Sigmoid colon (tissue), 7 donors: ENCODE results near the gene WDR1. TPM values are rescaled to one million over a fixed set of nuclear protein-coding genes. Genes with fewer than 3 reads are reported as not detected.

Experiments used
- DNase-seq: peaks from one replicate; pipeline ENCODE4 v3.0.0-alpha.2; 2019
- H3K27ac ChIP-seq, 4 donors: fragments of 200-600 bp; sonication (generic); one replicate each; pipeline ENCODE4 v1.5.1; 2016 to 2019; ENCODE audit warnings: mild to moderate bottlenecking in 1 of 4
- H3K27me3 ChIP-seq, 3 donors: fragments of 200-600 bp; sonication (generic); one replicate each; pipeline ENCODE4 v1.5.1; 2019; ENCODE audit warnings: mild to moderate bottlenecking in 1 of 3
- H3K36me3 ChIP-seq, 4 donors: fragments of 200-600 bp; sonication (generic); one replicate each; pipeline ENCODE4 v1.5.1; 2016 to 2019
- H3K4me1 ChIP-seq, 4 donors: fragments of 200-600 bp; sonication (generic); one replicate each; pipeline ENCODE4 v1.5.1; 2017 to 2019
- H3K4me3 ChIP-seq, 4 donors: fragments of 200-600 bp; sonication (generic); one replicate each; pipeline ENCODE4 v1.5.1; 2017 to 2019; ENCODE audit warnings: mild to moderate bottlenecking in 2 of 4, moderate library complexity in 1 of 4
- H3K9me3 ChIP-seq, 4 donors: fragments of 200-600 bp in 3 of 4; sonication (generic) in 3 of 4; one replicate each; pipeline versions ENCODE4 v1.5.1 to v1.6.1; 2013 to 2019
- EP300 ChIP-seq, 4 donors: sonication (generic); formaldehyde crosslinking; IDR thresholded peaks; one replicate each; pipeline ENCODE4 v1.6.1; 2017; ENCODE audit warnings: antibody characterized with exemption in 4 of 4
- POLR2A ChIP-seq, 2 donors: fragments of 450-650 bp; IDR thresholded peaks; one replicate each; pipeline ENCODE4 v1.6.1; 2016; ENCODE audit warnings: antibody characterized with exemption in 2 of 2, mild to moderate bottlenecking in 2 of 2, moderate library complexity in 2 of 2
- POLR2AphosphoS5 ChIP-seq, 4 donors: sonication (generic); formaldehyde crosslinking; IDR thresholded peaks; one replicate each; pipeline ENCODE4 v1.6.1; 2017; ENCODE audit warnings: antibody characterized with exemption in 4 of 4
- WGBS, 2 donors: extraction: QIAGEN DNeasy Blood & Tissue Kit; methylation state at CpG; one replicate each; pipeline ENCODE4 v1.1.7; 2013; 5-methylcytosine and 5-hydroxymethylcytosine counted together
- intact Hi-C: fragments of 100-400 bp; cut with DNase I; formaldehyde crosslinking; loops from one replicate; pipeline ENCODE4 v1.15.1; 2023
- polyA plus RNA-seq, 3 donors: library from polyadenylated mRNA; stranded (reverse); fragments of 200-250 nt; gene quantifications; one replicate each; pipeline ENCODE4 v1.2.3, GENCODE V29; 2013
- total RNA-seq, 4 donors: library from RNA; depleted of rRNA; stranded (reverse); fragments of >200 nt; gene quantifications; one replicate each; pipeline ENCODE4 v1.1.0, GENCODE V29; 2016
- TF ChIP-seq, protein P1 (sequence below), 4 experiments: fragments of 450-650 bp in 3 of 4; fragments of 200-600 bp in 1 of 4; IDR thresholded peaks; one replicate each; pipeline ENCODE4 v1.5.1; 2016 to 2019; ENCODE audit warnings: antibody characterized with exemption in 4 of 4, mild to moderate bottlenecking in 3 of 4, moderate library complexity in 2 of 4
- donor health status: healthy with polysubstance abuse.
- donor health status: Bipolar disorder and iron deficiency.
- donor health status: healthy.

The WDR1 gene
- total and polyA plus RNA-seq, 7 donors: 171 to 267 (median 240) TPM

GRCh38 chr4:10108818-10109783 lies 7.5 kb downstream of the WDR1 start:
- DNase-seq: no peak

GRCh38 chr4:10108391-10108790 lies 8.2 kb downstream of the WDR1 start:
- no peak for DNase-seq
- Histone ChIP-seq H3K36me3 (peaks cover 8 to 45% (median 28%) of the 10 kb centered on the region in 4 donors), H3K27me3 (no peaks in the 10 kb centered on the region), H3K4me3 (peak overlapping the region in 1 of 4 donors; percentile 2), H3K4me1 (peaks cover 0 to 100% (median 100%) of the 10 kb centered on the region in 4 donors), H3K9me3 (no peaks in the 10 kb centered on the region), H3K27ac (peak overlapping the region; percentile 90 to 98 (median 96))
- WGBS, 2 donors: 86 to 92% methylated on average over 6 of the region's 6 CpGs
- TF ChIP-seq POLR2AphosphoS5 (IDR thresholded peaks at IDR 0.05): no peak
- TF ChIP-seq EP300 (IDR thresholded peaks at IDR 0.05): no peak
- TF ChIP-seq, protein P1, sequence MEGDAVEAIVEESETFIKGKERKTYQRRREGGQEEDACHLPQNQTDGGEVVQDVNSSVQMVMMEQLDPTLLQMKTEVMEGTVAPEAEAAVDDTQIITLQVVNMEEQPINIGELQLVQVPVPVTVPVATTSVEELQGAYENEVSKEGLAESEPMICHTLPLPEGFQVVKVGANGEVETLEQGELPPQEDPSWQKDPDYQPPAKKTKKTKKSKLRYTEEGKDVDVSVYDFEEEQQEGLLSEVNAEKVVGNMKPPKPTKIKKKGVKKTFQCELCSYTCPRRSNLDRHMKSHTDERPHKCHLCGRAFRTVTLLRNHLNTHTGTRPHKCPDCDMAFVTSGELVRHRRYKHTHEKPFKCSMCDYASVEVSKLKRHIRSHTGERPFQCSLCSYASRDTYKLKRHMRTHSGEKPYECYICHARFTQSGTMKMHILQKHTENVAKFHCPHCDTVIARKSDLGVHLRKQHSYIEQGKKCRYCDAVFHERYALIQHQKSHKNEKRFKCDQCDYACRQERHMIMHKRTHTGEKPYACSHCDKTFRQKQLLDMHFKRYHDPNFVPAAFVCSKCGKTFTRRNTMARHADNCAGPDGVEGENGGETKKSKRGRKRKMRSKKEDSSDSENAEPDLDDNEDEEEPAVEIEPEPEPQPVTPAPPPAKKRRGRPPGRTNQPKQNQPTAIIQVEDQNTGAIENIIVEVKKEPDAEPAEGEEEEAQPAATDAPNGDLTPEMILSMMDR (IDR thresholded peaks at IDR 0.05): no peak
- no peak for TF ChIP-seq POLR2A (IDR thresholded peaks at IDR 0.05)
- intact Hi-C loops: loop anchor here (1.0 kb wide), 1 partner anchor 8 kb away; the partner anchor contains the start of gene WDR1

More at GRCh38 chr4:10108818-10109783, 7.5 kb downstream of the WDR1 start:
- intact Hi-C loops: loop anchor here (1.0 kb wide), 1 partner anchor 7 kb away; the partner anchor contains the start of gene WDR1
- peaks cover 0 to 100% (median 100%) of the 10 kb centered on the region in 4 donors for H3K4me1 ChIP-seq
- peak overlapping the region in 1 of 4 donors; percentile 2 for H3K4me3 ChIP-seq
- no peak for TF ChIP-seq POLR2A (IDR thresholded peaks at IDR 0.05)
- TF ChIP-seq, protein P1 (IDR thresholded peaks at IDR 0.05): no peak
- TF ChIP-seq EP300 (IDR thresholded peaks at IDR 0.05): peak in 1 of 4 donors; percentile 25
- TF ChIP-seq POLR2AphosphoS5 (IDR thresholded peaks at IDR 0.05): peak in 3 of 4 donors; percentile 59 to 77 (median 65)
- peak overlapping the region; percentile 90 to 98 (median 96) for H3K27ac ChIP-seq
- peaks cover 13 to 50% (median 30%) of the 10 kb centered on the region in 4 donors for H3K36me3 ChIP-seq
- H3K27me3 ChIP-seq: no peaks in the 10 kb centered on the region
- no peaks in the 10 kb centered on the region for H3K9me3 ChIP-seq
- WGBS, 2 donors: 72 to 77% methylated on average over 17 of the region's 17 CpGs

- H3K4me1 ChIP-seq: peaks cover 0 to 100% (median 100%) of the 10 kb centered on the region in 4 donors
- intact Hi-C loops: loop anchor here (1.0 kb wide), 1 partner anchor 9 kb away; the partner anchor contains the start of gene WDR1
Observed at GRCh38 chr4:10107111-10108091, 9.2 kb downstream of the WDR1 start.

More at GRCh38 chr4:10107111-10108091, 9.2 kb downstream of the WDR1 start:
- Histone ChIP-seq H3K36me3 (peaks cover 0 to 35% (median 18%) of the 10 kb centered on the region in 4 donors), H3K4me3 (peak overlapping the region in 2 of 4 donors; percentile 9 to 20), H3K9me3 (no peaks in the 10 kb centered on the region), H3K27me3 (no peaks in the 10 kb centered on the region), H3K27ac (peak overlapping the region; percentile 90 to 98 (median 96))
- 79 to 83% methylated on average over 19 of the region's 19 CpGs for WGBS, 2 donors
- peak; percentile 71 for DNase-seq
- TF ChIP-seq EP300 (IDR thresholded peaks at IDR 0.05): no peak
- TF ChIP-seq POLR2AphosphoS5 (IDR thresholded peaks at IDR 0.05): no peak
- TF ChIP-seq, protein P1 (IDR thresholded peaks at IDR 0.05): no peak
- TF ChIP-seq POLR2A (IDR thresholded peaks at IDR 0.05): no peak
